IMR-90 (cell line): ENCODE results near the gene ZNF778. TPM values are rescaled to one million over a fixed set of nuclear protein-coding genes. Genes with fewer than 3 reads are reported as not detected.

ENCODE experiments used
- ATAC-seq: fragments of 200-7000 bp; cut with Tn5 transposase; 2 replicates; pipeline ENCODE4 v1.9.1; 2020; ENCODE audit warnings: low read depth, mild to moderate bottlenecking, moderate library complexity
- BruUV-seq: library from RNA; stranded (reverse); fragments of 400-500 nt; replicated peaks from 2 replicates; lab custom pipeline; 2021; lab: Mats Ljungman, UMichigan
- CTCF ChIA-PET: fragments of 300-600 bp; formaldehyde crosslinking; extraction: SDS; loops from one replicate; lab custom pipeline; 2021; ENCODE audit warnings: antibody characterized with exemption; lab: Yijun Ruan, JAX
- POLR2A ChIA-PET: fragments of 300-600 bp; sonication (Branson Sonifier 250); formaldehyde crosslinking; loops from one replicate; lab custom pipeline; 2022; ENCODE audit warnings: antibody characterized with exemption; ENCODE audit not compliant: unreplicated experiment; lab: Charles Lee
- DNase-seq: peaks from one replicate; pipeline ENCODE4 v3.0.0; 2013
- H2AFZ ChIP-seq: replicated peaks from 2 replicates; pipeline ENCODE3; 2013; ENCODE audit warnings: low read length, mild to moderate bottlenecking; ENCODE audit not compliant: poor library complexity
- H2AK5ac ChIP-seq: 2 replicates; pipeline ENCODE4 v1.6.1; 2013; ENCODE audit warnings: low read depth, low read length, inconsistent platforms
- H2AK9ac ChIP-seq: replicated peaks from 2 replicates; pipeline ENCODE3; 2013; ENCODE audit warnings: mild to moderate bottlenecking, low read depth, low read length, moderate library complexity; ENCODE audit not compliant: poor library complexity
- H2BK120ac ChIP-seq: 2 replicates; pipeline ENCODE4 v1.6.1; 2013; ENCODE audit warnings: low read depth, low read length, inconsistent platforms
- H2BK15ac ChIP-seq: 3 replicates; pipeline ENCODE4 v1.6.1; 2013; ENCODE audit warnings: low read depth, low read length, inconsistent platforms
- H2BK20ac ChIP-seq: 2 replicates; pipeline ENCODE4 v1.6.1; 2013; ENCODE audit warnings: low read depth, mild to moderate bottlenecking, inconsistent platforms, low read length, moderate library complexity
- H2BK5ac ChIP-seq: 2 replicates; pipeline ENCODE4 v1.6.1; 2013; ENCODE audit warnings: mild to moderate bottlenecking, low read depth, low read length, inconsistent platforms; ENCODE audit not compliant: poor library complexity, severe bottlenecking
- H3K14ac ChIP-seq: replicated peaks from 2 replicates; pipeline ENCODE4 v1.6.1; 2013; ENCODE audit warnings: low read depth, low read length, inconsistent platforms
- H3K18ac ChIP-seq: 2 replicates; pipeline ENCODE4 v1.6.1; 2013; ENCODE audit warnings: low read depth, low read length, control low read depth
- H3K23ac ChIP-seq: 2 replicates; pipeline ENCODE4 v1.6.1; 2013; ENCODE audit warnings: low read depth, low read length, inconsistent platforms
- H3K27ac ChIP-seq: 2 replicates; pipeline ENCODE4 v1.5.1; 2013; ENCODE audit warnings: mild to moderate bottlenecking, control low read depth, low read length; ENCODE audit not compliant: insufficient read depth
- H3K27me3 ChIP-seq: 2 replicates; pipeline ENCODE4 v1.6.1; 2013; ENCODE audit warnings: low read length; ENCODE audit not compliant: control insufficient read depth, insufficient read depth
- H3K36me3 ChIP-seq: 2 replicates; pipeline ENCODE4 v1.6.1; 2013; ENCODE audit warnings: low read length, mixed read lengths; ENCODE audit not compliant: control insufficient read depth, insufficient read depth
- H3K4ac ChIP-seq: 2 replicates; pipeline ENCODE4 v1.6.1; 2013; ENCODE audit warnings: low read depth, low read length, inconsistent platforms
- H3K4me1 ChIP-seq: 2 replicates; pipeline ENCODE4 v1.6.1; 2013; ENCODE audit warnings: low read length, mixed read lengths; ENCODE audit not compliant: control insufficient read depth, insufficient read depth
- H3K4me2 ChIP-seq: 2 replicates; pipeline ENCODE4 v1.6.1; 2013; ENCODE audit warnings: low read depth, mild to moderate bottlenecking, control low read depth, low read length, moderate library complexity
- H3K4me3 ChIP-seq: 2 replicates; pipeline ENCODE4 v1.5.1; 2013; ENCODE audit warnings: low read depth, mild to moderate bottlenecking, control low read depth, low read length, moderate library complexity; ENCODE audit not compliant: insufficient read depth
- H3K56ac ChIP-seq: 2 replicates; pipeline ENCODE4 v1.6.1; 2013; ENCODE audit warnings: low read length, inconsistent platforms; ENCODE audit not compliant: insufficient read depth; ENCODE audit errors: extremely low read depth
- H3K79me1 ChIP-seq, 2 experiments: 2 replicates each; pipeline ENCODE4 v1.6.1; 2013; ENCODE audit warnings: low read length in 2 of 2, inconsistent platforms in 1 of 2, low read depth in 1 of 2
- H3K9ac ChIP-seq: 2 replicates; pipeline ENCODE4 v1.6.1; 2013; ENCODE audit warnings: low read depth, low read length, control low read depth
- H3K9me1 ChIP-seq: 2 replicates; pipeline ENCODE4 v1.6.1; 2013; ENCODE audit warnings: low read length, inconsistent platforms; ENCODE audit not compliant: insufficient read depth
- H3K9me3 ChIP-seq: 2 replicates; pipeline ENCODE4 v1.6.1; 2013; ENCODE audit warnings: low read length; ENCODE audit not compliant: control insufficient read depth, insufficient read depth
- H4K20me1 ChIP-seq: 2 replicates; pipeline ENCODE4 v1.6.1; 2013; ENCODE audit warnings: low read length, inconsistent platforms; ENCODE audit not compliant: insufficient read depth
- H4K5ac ChIP-seq: 2 replicates; pipeline ENCODE4 v1.6.1; 2013; ENCODE audit warnings: mild to moderate bottlenecking, low read depth, low read length, control low read depth
- H4K8ac ChIP-seq, 2 experiments: 2 replicates each; pipeline ENCODE4 v1.6.1; 2013; ENCODE audit warnings: low read depth in 2 of 2, low read length in 2 of 2, control low read depth in 1 of 2, inconsistent platforms in 1 of 2
- H4K91ac ChIP-seq: 2 replicates; pipeline ENCODE4 v1.6.1; 2013; ENCODE audit warnings: low read depth, low read length, inconsistent platforms; ENCODE audit not compliant: insufficient read depth
- BHLHE40 ChIP-seq: fragments of 150-350 bp; IDR thresholded peaks from 2 replicates; pipeline ENCODE4 v1.6.1; 2016; ENCODE audit warnings: mild to moderate bottlenecking, low read depth, low read length
- CHD1 ChIP-seq: IDR thresholded peaks from 2 replicates; pipeline ENCODE4 v1.6.1; 2012; ENCODE audit warnings: low read depth, low read length, improper control_type of control experiment
- MAZ ChIP-seq: IDR thresholded peaks from 2 replicates; pipeline ENCODE4 v1.6.1; 2012; ENCODE audit warnings: low read depth, mild to moderate bottlenecking, low read length, improper control_type of control experiment, moderate library complexity, borderline replicate concordance
- MXI1 ChIP-seq: IDR thresholded peaks from 2 replicates; pipeline ENCODE4 v1.6.1; 2012; ENCODE audit warnings: low read depth, mild to moderate bottlenecking, low read length, moderate library complexity, borderline replicate concordance
- NFE2L2 ChIP-seq: fragments of 150-350 bp; IDR thresholded peaks from 2 replicates; pipeline ENCODE4 v1.6.1; 2016; ENCODE audit warnings: low read depth, mild to moderate bottlenecking, low read length
- POLR2A ChIP-seq: IDR thresholded peaks from 2 replicates; pipeline ENCODE4 v1.6.1; 2012; ENCODE audit warnings: mild to moderate bottlenecking, low read depth, low read length
- RAD21 ChIP-seq: IDR thresholded peaks from 2 replicates; pipeline ENCODE4 v1.6.1; 2012; ENCODE audit warnings: low read length, improper control_type of control experiment
- RCOR1 ChIP-seq: IDR thresholded peaks from 2 replicates; pipeline ENCODE4 v1.6.1; 2012; ENCODE audit warnings: mild to moderate bottlenecking, low read length, improper control_type of control experiment; ENCODE audit not compliant: insufficient replicate concordance
- RFX5 ChIP-seq: IDR thresholded peaks from 2 replicates; pipeline ENCODE4 v1.8.0; 2012; ENCODE audit warnings: low read depth, mild to moderate bottlenecking, low read length, moderate library complexity
- WGBS, 2 experiments: methylation state at CpG; one replicate each; pipeline versions ENCODE4 v1.1.5 to v1.1.7; 2013; ENCODE audit warnings: missing lambda C conversion rate in 2 of 2; ENCODE audit not compliant: insufficient read length in 1 of 2; ENCODE audit errors: extremely low coverage in 2 of 2; 5-methylcytosine and 5-hydroxymethylcytosine counted together
- dilution Hi-C: fragments of 300-500 bp; cut with HindIII; formaldehyde crosslinking; loops from one replicate; pipeline ENCODE4 v1.14.3; 2018; ENCODE audit warnings: low sequenced_read_pairs; ENCODE audit not compliant: unreplicated experiment
- in situ Hi-C: fragments of 300-500 bp; cut with MboI; formaldehyde crosslinking; loops from 3 replicates; pipeline ENCODE4 v1.14.3; 2019; ENCODE audit warnings: low sequenced_read_pairs, inconsistent platforms, mixed read lengths
- intact Hi-C: fragments of 100-400 bp; cut with micrococcal nuclease; formaldehyde crosslinking; loops from 2 replicates; pipeline ENCODE4 v1.10.0; 2022
- polyA plus RNA-seq, 3 experiments: library from polyadenylated mRNA; depleted of rRNA; stranded (reverse); fragments of >200 nt; gene quantifications; 2 replicates each; pipeline ENCODE4 v1.2.3, GENCODE V29; 2012; ENCODE audit warnings: low replicate concordance in 1 of 3
- total RNA-seq: library from RNA; depleted of rRNA; stranded (reverse); fragments of >200 nt; gene quantifications from 2 replicates; pipeline ENCODE4 v1.2.3, GENCODE V29; 2012
- TF ChIP-seq, protein P1 (sequence below): fragments of 150-350 bp; IDR thresholded peaks from 2 replicates; pipeline ENCODE4 v1.6.1; 2017; ENCODE audit warnings: mild to moderate bottlenecking, antibody characterized with exemption, low read length, low read depth
- TF ChIP-seq, protein P2 (sequence below): fragments of 150-350 bp; IDR thresholded peaks from 2 replicates; pipeline ENCODE4 v1.6.1; 2016; ENCODE audit warnings: low read depth, mild to moderate bottlenecking, low read length, moderate library complexity, borderline replicate concordance
- TF ChIP-seq, protein P3 (sequence below): conservative IDR thresholded peaks from 2 replicates; pipeline ENCODE4 v1.5.1; 2012; ENCODE audit warnings: mild to moderate bottlenecking, low read depth, low read length, improper control_type of control experiment

ZNF778 gene
- total and polyA plus RNA-seq, 2 of the 4 experiments (the other 2 are of a cell fraction): 5.6 to 9.9 TPM

DNA sequence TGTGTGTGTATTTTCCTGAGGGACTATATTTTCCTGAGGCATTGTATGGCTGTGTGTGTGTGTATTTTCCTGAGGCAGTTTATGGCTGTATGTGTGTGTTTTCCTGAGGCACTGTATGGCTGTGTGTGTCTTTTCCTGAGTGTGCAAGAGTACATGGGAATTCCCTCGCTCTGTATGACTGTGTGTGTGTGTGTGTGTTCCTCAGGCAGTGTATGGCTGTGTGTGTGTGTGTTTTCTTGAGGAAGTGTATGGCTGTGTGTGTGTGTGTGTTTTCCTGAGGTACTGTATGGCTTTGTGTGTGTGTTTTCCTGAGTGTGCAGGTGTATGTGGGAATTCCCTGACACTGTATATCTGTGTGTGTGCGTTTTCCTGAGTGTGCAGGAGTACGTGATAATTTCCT lies 4.1 kb downstream of the ZNF778 start:
- no peak overlapping the region for H3K18ac ChIP-seq
- no TSS peak for BruUV-seq
- peaks cover 3% of the 10 kb centered on the region; the same call in 1 of the 2 replicates for H4K20me1 ChIP-seq
- ChIA-PET POLR2A (no interaction called here), CTCF (no interaction called here)
- H3K4me2 ChIP-seq: no peak overlapping the region
- no peak overlapping the region for H3K9ac ChIP-seq
- H3K79me1 ChIP-seq: peaks cover 30 to 43% of the 10 kb centered on the region in 2 experiments
- H3K14ac ChIP-seq: no peak overlapping the region
- no peak overlapping the region for H4K91ac ChIP-seq
- H4K5ac ChIP-seq: no peak overlapping the region
- H2AK5ac ChIP-seq: no peak overlapping the region
- H3K56ac ChIP-seq: no peak overlapping the region
- no peak overlapping the region for H4K8ac ChIP-seq
- H2AK9ac ChIP-seq: no peak overlapping the region
- no peak overlapping the region for H2BK20ac ChIP-seq
- DNase-seq (no peak), ATAC-seq (no peak)
- peaks cover 4% of the 10 kb centered on the region for H3K9me3 ChIP-seq
- no peak overlapping the region for H3K4ac ChIP-seq
- WGBS, 2 experiments: 100% methylated on average over 3 of the region's 3 CpGs; no CpG with 5 or more reads in 1 of the 2 experiments
- H3K36me3 ChIP-seq: peaks cover 45% of the 10 kb centered on the region
- H3K4me1 ChIP-seq: no peaks in the 10 kb centered on the region
- no peak overlapping the region for H2BK5ac ChIP-seq
- no peak overlapping the region for H3K23ac ChIP-seq
- H3K27ac ChIP-seq: no peak overlapping the region
- no peak overlapping the region for H2AFZ ChIP-seq
- no peak overlapping the region for H2BK15ac ChIP-seq
- no peak for TF ChIP-seq RAD21
- TF ChIP-seq BHLHE40: no peak
- TF ChIP-seq, protein P1, sequence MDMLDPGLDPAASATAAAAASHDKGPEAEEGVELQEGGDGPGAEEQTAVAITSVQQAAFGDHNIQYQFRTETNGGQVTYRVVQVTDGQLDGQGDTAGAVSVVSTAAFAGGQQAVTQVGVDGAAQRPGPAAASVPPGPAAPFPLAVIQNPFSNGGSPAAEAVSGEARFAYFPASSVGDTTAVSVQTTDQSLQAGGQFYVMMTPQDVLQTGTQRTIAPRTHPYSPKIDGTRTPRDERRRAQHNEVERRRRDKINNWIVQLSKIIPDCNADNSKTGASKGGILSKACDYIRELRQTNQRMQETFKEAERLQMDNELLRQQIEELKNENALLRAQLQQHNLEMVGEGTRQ: no peak
- TF ChIP-seq MAZ: no peak
- TF ChIP-seq, protein P2, sequence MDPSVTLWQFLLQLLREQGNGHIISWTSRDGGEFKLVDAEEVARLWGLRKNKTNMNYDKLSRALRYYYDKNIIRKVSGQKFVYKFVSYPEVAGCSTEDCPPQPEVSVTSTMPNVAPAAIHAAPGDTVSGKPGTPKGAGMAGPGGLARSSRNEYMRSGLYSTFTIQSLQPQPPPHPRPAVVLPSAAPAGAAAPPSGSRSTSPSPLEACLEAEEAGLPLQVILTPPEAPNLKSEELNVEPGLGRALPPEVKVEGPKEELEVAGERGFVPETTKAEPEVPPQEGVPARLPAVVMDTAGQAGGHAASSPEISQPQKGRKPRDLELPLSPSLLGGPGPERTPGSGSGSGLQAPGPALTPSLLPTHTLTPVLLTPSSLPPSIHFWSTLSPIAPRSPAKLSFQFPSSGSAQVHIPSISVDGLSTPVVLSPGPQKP: no peak
- no peak for TF ChIP-seq CHD1
- no peak for TF ChIP-seq NFE2L2
- TF ChIP-seq, protein P3, sequence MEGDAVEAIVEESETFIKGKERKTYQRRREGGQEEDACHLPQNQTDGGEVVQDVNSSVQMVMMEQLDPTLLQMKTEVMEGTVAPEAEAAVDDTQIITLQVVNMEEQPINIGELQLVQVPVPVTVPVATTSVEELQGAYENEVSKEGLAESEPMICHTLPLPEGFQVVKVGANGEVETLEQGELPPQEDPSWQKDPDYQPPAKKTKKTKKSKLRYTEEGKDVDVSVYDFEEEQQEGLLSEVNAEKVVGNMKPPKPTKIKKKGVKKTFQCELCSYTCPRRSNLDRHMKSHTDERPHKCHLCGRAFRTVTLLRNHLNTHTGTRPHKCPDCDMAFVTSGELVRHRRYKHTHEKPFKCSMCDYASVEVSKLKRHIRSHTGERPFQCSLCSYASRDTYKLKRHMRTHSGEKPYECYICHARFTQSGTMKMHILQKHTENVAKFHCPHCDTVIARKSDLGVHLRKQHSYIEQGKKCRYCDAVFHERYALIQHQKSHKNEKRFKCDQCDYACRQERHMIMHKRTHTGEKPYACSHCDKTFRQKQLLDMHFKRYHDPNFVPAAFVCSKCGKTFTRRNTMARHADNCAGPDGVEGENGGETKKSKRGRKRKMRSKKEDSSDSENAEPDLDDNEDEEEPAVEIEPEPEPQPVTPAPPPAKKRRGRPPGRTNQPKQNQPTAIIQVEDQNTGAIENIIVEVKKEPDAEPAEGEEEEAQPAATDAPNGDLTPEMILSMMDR: no peak
- no peak for TF ChIP-seq POLR2A
- no peak for TF ChIP-seq RFX5
- TF ChIP-seq MXI1: no peak
- TF ChIP-seq RCOR1: no peak
- intact Hi-C loops (no loop called here), in situ Hi-C loops (no loop called here), dilution Hi-C loops (no loop called here)
- no peak overlapping the region for H2BK120ac ChIP-seq
- no peak overlapping the region for H3K4me3 ChIP-seq
- H3K9me1 ChIP-seq: peaks cover 3% of the 10 kb centered on the region; the same call in 1 of the 2 replicates
- H3K27me3 ChIP-seq: no peaks in the 10 kb centered on the region
